B cell (primary cell): ENCODE measurements around the gene HSPA1A. TPM values are rescaled to one million over a fixed set of nuclear protein-coding genes. Genes with fewer than 3 reads are reported as not detected.

Experiments used
- ATAC-seq: fragments of 200-7000 bp; cut with Tn5 transposase; one replicate; pipeline ENCODE4 v1.10.0; 2021; ENCODE audit warnings: low read depth, mild to moderate bottlenecking, moderate number of reproducible peaks, moderate library complexity
- CTCF ChIA-PET: fragments of 350-600 bp; sonication (Branson Sonifier 250); formaldehyde crosslinking; loops from one replicate; lab custom pipeline; 2021; ENCODE audit warnings: antibody characterized with exemption, inconsistent platforms; lab: Charles Lee
- POLR2A ChIA-PET: fragments of 350-600 bp; sonication (Branson Sonifier 250); formaldehyde crosslinking; loops from one replicate; lab custom pipeline; 2021; ENCODE audit warnings: antibody characterized with exemption; lab: Charles Lee
- DNase-seq: peaks from one replicate; pipeline ENCODE4 v3.0.0; 2013
- H2AFZ ChIP-seq: 2 replicates; pipeline ENCODE4 v1.6.1; 2012; ENCODE audit warnings: mild to moderate bottlenecking, low read depth, low read length; ENCODE audit not compliant: insufficient read depth, poor library complexity, severe bottlenecking
- H3K27ac ChIP-seq, 2 donors: 1 replicate in 1 of 2; 2 replicates in 1 of 2; pipeline ENCODE4 v1.5.1; 2012 to 2013; ENCODE audit warnings: low read length in 2 of 2, mild to moderate bottlenecking in 2 of 2, moderate library complexity in 1 of 2
- H3K27me3 ChIP-seq, 4 experiments: fragments of 200-600 bp in 1 of 4; sonication (generic) in 1 of 4; replicated peaks in 1 of 4; 1 replicate in 2 of 4; 2 replicates in 2 of 4; pipeline versions ENCODE4 v1.6.1 to v1.7.0; 2013 to 2016; ENCODE audit warnings: low read length in 3 of 4, mild to moderate bottlenecking in 2 of 4, mixed read lengths in 1 of 4, moderate library complexity in 1 of 4; ENCODE audit not compliant: insufficient read depth in 4 of 4, control insufficient read depth in 3 of 4; ENCODE audit errors: control extremely low read depth in 1 of 4
- H3K36me3 ChIP-seq, 2 experiments: replicated peaks in 1 of 2; 1 replicate in 1 of 2; 2 replicates in 1 of 2; pipeline versions ENCODE4 v1.6.1 to v1.7.1; 2013; ENCODE audit warnings: low read length in 1 of 2; ENCODE audit not compliant: insufficient read depth in 2 of 2, control insufficient read depth in 1 of 2; ENCODE audit errors: control extremely low read depth in 1 of 2, extremely low read depth in 1 of 2
- H3K4me1 ChIP-seq, 2 donors: fragments of 200-600 bp in 1 of 2; sonication (generic) in 1 of 2; 1 replicate in 1 of 2; 2 replicates in 1 of 2; pipeline versions ENCODE4 v1.5.1 to v1.6.1; 2013 to 2017; ENCODE audit warnings: low read length in 2 of 2; ENCODE audit not compliant: control insufficient read depth in 2 of 2, insufficient read depth in 2 of 2
- H3K4me2 ChIP-seq: replicated peaks from 2 replicates; pipeline ENCODE3; 2012; ENCODE audit warnings: mild to moderate bottlenecking, low read depth, low read length; ENCODE audit not compliant: poor library complexity, severe bottlenecking
- H3K4me3 ChIP-seq, 5 experiments: fragments of 200-600 bp in 1 of 5; sonication (generic) in 1 of 5; 1 replicate in 3 of 5; 2 replicates in 2 of 5; pipeline versions ENCODE4 v1.5.1 to v1.7.0; 2011 to 2016; ENCODE audit warnings: low read length in 4 of 5, mild to moderate bottlenecking in 4 of 5, low read depth in 2 of 5, control low read depth in 1 of 5, moderate library complexity in 1 of 5; ENCODE audit not compliant: insufficient read depth in 1 of 5; ENCODE audit errors: control extremely low read depth in 1 of 5, extremely low read depth in 1 of 5
- H3K79me2 ChIP-seq: fragments of 200-600 bp; sonication (generic); one replicate; pipeline ENCODE4 v1.6.0; 2016; ENCODE audit warnings: low read length; ENCODE audit not compliant: control insufficient read depth, insufficient read depth
- H3K9ac ChIP-seq: fragments of 200-600 bp; sonication (generic); 2 replicates; pipeline ENCODE4 v1.6.1; 2017; ENCODE audit warnings: mild to moderate bottlenecking, low read length, moderate library complexity
- H3K9me3 ChIP-seq, 3 donors: one replicate each; pipeline versions ENCODE4 v1.6.1 to v1.7.1; 2013; ENCODE audit warnings: low read length in 2 of 3; ENCODE audit not compliant: control insufficient read depth in 2 of 3, insufficient read depth in 1 of 3; ENCODE audit errors: control extremely low read depth in 1 of 3
- H4K20me1 ChIP-seq: 2 replicates; pipeline ENCODE4 v1.6.0; 2012; ENCODE audit warnings: mild to moderate bottlenecking, low read length; ENCODE audit not compliant: insufficient read depth, control insufficient read depth, poor library complexity, severe bottlenecking
- H3K27ac Mint-ChIP-seq: one replicate; pipeline ENCODE4 v1.8.0; 2021; ENCODE audit warnings: mixed read lengths
- H3K27me3 Mint-ChIP-seq: one replicate; pipeline ENCODE4 v1.8.0; 2021; ENCODE audit warnings: mixed read lengths
- H3K4me1 Mint-ChIP-seq: one replicate; pipeline ENCODE4 v1.8.0; 2021; ENCODE audit warnings: mixed read lengths
- H3K4me3 Mint-ChIP-seq: one replicate; pipeline ENCODE4 v1.8.0; 2021; ENCODE audit warnings: mixed read lengths
- H3K9me3 Mint-ChIP-seq: one replicate; pipeline ENCODE4 v1.8.0; 2022; ENCODE audit warnings: mixed read lengths; ENCODE audit not compliant: insufficient read depth
- CTCF ChIP-seq: fragments of 200-600 bp; IDR thresholded peaks from one replicate; pipeline ENCODE4 v1.8.0; 2022; ENCODE audit warnings: antibody characterized with exemption, mild to moderate bottlenecking
- EZH2 ChIP-seq: IDR thresholded peaks from 2 replicates; pipeline ENCODE4 v1.6.1; 2012; ENCODE audit warnings: borderline replicate concordance, low read depth, mild to moderate bottlenecking, moderate library complexity, low read length; ENCODE audit not compliant: insufficient read depth, poor library complexity, severe bottlenecking
- WGBS: methylation state at CpG from one replicate; pipeline ENCODE4 v1.1.5; 2013; ENCODE audit warnings: missing lambda C conversion rate; ENCODE audit not compliant: insufficient coverage; 5-methylcytosine and 5-hydroxymethylcytosine counted together
- intact Hi-C: fragments of 100-400 bp; cut with micrococcal nuclease; formaldehyde crosslinking; loops from one replicate; pipeline ENCODE4 v1.10.0; 2022
- polyA plus RNA-seq: library from polyadenylated mRNA; depleted of rRNA; stranded (reverse); fragments of >200 nt; gene quantifications from 2 replicates; pipeline ENCODE4 v1.2.3, GENCODE V29; 2012
- total RNA-seq, 2 donors: library from RNA; stranded (reverse); fragments of 120-200 nt in 1 of 2; gene quantifications; 1 replicate in 1 of 2; 2 replicates in 1 of 2; pipeline versions ENCODE4 v1.2.3 to v1.2.4, GENCODE V29; 2013 to 2022

The HSPA1A gene
- total and polyA plus RNA-seq, 2 donors (not counting 1 experiment from before 2014, with no cell fraction given): 61.2 to 129 TPM

DNA sequence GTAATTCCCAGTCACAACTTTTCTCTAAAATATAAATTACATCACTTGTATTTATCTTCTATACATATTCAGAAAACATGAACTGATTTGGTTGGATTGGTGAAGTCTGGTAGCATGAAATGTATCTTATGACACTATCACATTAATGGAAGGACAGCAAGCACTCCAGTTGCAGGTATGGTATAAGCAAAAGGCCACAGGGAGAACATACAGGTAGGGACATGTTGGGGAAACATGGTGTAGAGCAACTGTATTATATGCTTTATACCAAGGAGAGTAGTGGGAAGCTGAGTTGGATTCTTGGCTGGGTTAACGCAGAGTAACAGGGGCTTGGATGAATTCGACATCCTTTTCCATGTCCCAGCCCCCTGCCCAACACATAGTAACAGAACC is 18.4 kb upstream of the HSPA1A start:
- no peak for ATAC-seq
- Histone ChIP-seq H3K9ac (no peak overlapping the region), H4K20me1 (no peaks in the 10 kb centered on the region), H3K4me2 (peak overlapping the region; percentile 64), H3K27me3 (no peaks in the 10 kb centered on the region), H2AFZ (no peak overlapping the region), H3K36me3 (peaks cover 0 to 20% of the 10 kb centered on the region in 2 experiments), H3K4me3 (no peak overlapping the region), H3K79me2 (peaks cover 31% of the 10 kb centered on the region), H3K4me1 (peaks cover 40 to 48% of the 10 kb centered on the region in 2 donors), H3K9me3 (no peaks in the 10 kb centered on the region), H3K27ac (peak overlapping the region; percentile 75 to 87)
- DNase-seq: no peak
- Mint-ChIP-seq H3K9me3 (no peaks in the 10 kb centered on the region), H3K4me3 (peak overlapping the region; percentile 46), H3K27ac (peak overlapping the region; percentile 87), H3K27me3 (no peaks in the 10 kb centered on the region), H3K4me1 (peaks cover 47% of the 10 kb centered on the region)
- no CpG with 5 or more reads among the region's 2 CpGs for WGBS
- CTCF ChIA-PET: interaction anchor here (1.1 to 2.8 kb wide), 8 partner anchors 9 to 97 kb away, joined by 3 to 20 read pairs (median 4); partner anchors contain the start of genes DDAH2, HSPA1A, HSPA1L and LSM2
- intact Hi-C loops: loop anchor here (1.0 to 5.0 kb wide), 5 partner anchors 9 to 130 kb away; partner anchors contain the start of genes CSNK2B, HSPA1A, HSPA1L and LSM2
- TF ChIP-seq EZH2 (no peak), CTCF (no peak)
- POLR2A ChIA-PET: interaction anchor here (1.9 to 3.5 kb wide), 3 partner anchors 9 to 61 kb away, joined by 5 to 38 read pairs (median 14); partner anchors contain the start of genes CLIC1, HSPA1A, HSPA1L and LSM2

- ATAC-seq: peak; percentile 9
- H3K27me3 ChIP-seq: no peaks in the 10 kb centered on the region
Observed at GRCh38 chr6:31797588-31797987, 17.8 kb upstream of the HSPA1A start.

More at GRCh38 chr6:31797588-31797987, 17.8 kb upstream of the HSPA1A start:
- ChIA-PET CTCF (interaction anchor here (1.4 to 2.8 kb wide), 2 partner anchors 8 to 59 kb away, joined by 3 to 20 read pairs; partner anchors contain the start of genes LSM2 and MSH5), POLR2A (interaction anchor here (0.7 to 3.5 kb wide), 2 partner anchors 9 to 491 kb away, joined by 3 to 38 read pairs; partner anchors contain the start of gene LSM2)
- Histone ChIP-seq H2AFZ (peak overlapping the region; percentile 59), H3K4me1 (peaks cover 40 to 47% of the 10 kb centered on the region in 2 donors), H3K36me3 (peaks cover 0 to 14% of the 10 kb centered on the region in 2 experiments), H3K4me3 (no peak overlapping the region), H3K9ac (no peak overlapping the region), H4K20me1 (no peaks in the 10 kb centered on the region), H3K79me2 (peaks cover 25% of the 10 kb centered on the region), H3K4me2 (peak overlapping the region; percentile 64), H3K27ac (peak overlapping the region; percentile 75 to 87), H3K9me3 (no peaks in the 10 kb centered on the region)
- WGBS: 2% methylated on average over 5 of the region's 5 CpGs
- Mint-ChIP-seq H3K9me3 (no peaks in the 10 kb centered on the region), H3K4me1 (peaks cover 44% of the 10 kb centered on the region), H3K27ac (peak overlapping the region; percentile 87), H3K27me3 (no peaks in the 10 kb centered on the region), H3K4me3 (peak overlapping the region; percentile 46)
- TF ChIP-seq EZH2 (no peak), CTCF (no peak)
- DNase-seq: peak; percentile 68
- intact Hi-C loops: loop anchor here (2.0 to 5.0 kb wide), 4 partner anchors 17 to 130 kb away; partner anchors contain the start of genes CSNK2B, HSPA1A, HSPA1L and LY6G5B
